H1 (cell line): ENCODE data around the gene CCDC171. TPM values are rescaled to one million over a fixed set of nuclear protein-coding genes. Genes with fewer than 3 reads are reported as not detected.

ENCODE experiments used
- CREB1 ChIP-seq: IDR thresholded peaks from 2 replicates; pipeline ENCODE4 v1.6.1; 2012; ENCODE audit warnings: inconsistent platforms
- CTBP2 ChIP-seq: IDR thresholded peaks from 2 replicates; pipeline ENCODE4 v1.7.0; 2011; ENCODE audit warnings: borderline replicate concordance, mild to moderate bottlenecking, moderate library complexity, mixed read lengths, low read length; ENCODE audit not compliant: insufficient read depth, insufficient read length
- polyA plus RNA-seq, 7 experiments: library from polyadenylated mRNA; depleted of rRNA in 3 of 7; stranded (reverse) in 5 of 7; unstranded in 2 of 7; fragments of >200 nt in 5 of 7; fragments of 200-250 nt in 2 of 7; gene quantifications; 1 replicate in 5 of 7; 2 replicates in 1 of 7; 4 replicates in 1 of 7; pipeline versions ENCODE4 v1.2.1 to v1.2.3, GENCODE V29; 2011 to 2013; ENCODE audit warnings: missing spikeins in 2 of 7, mixed read lengths in 2 of 7
- total RNA-seq: library from RNA; stranded (reverse); fragmentation: NEBNext Ultra II Directional; extraction: Animal tissue kit (Norgen Biotek cat#: 25700); gene quantifications from 2 replicates; pipeline ENCODE4 v1.2.1, GENCODE V29; 2021
- TF ChIP-seq, protein P1 (sequence below): fragments of 300-600 bp; sonication (generic); IDR thresholded peaks from 2 replicates; pipeline ENCODE4 v1.7.1; 2012; ENCODE audit warnings: low read length, moderate library complexity, mild to moderate bottlenecking, inconsistent platforms; ENCODE audit not compliant: insufficient replicate concordance

Gene CCDC171
- total and polyA plus RNA-seq, 2 of the 8 experiments (the other 6 are each of a cell fraction or from before 2014, with no cell fraction given): 0.83 to 2.3 TPM

GRCh38 chr9:15882883-15883282 lies 330.0 kb downstream of the CCDC171 start (continued):
- TF ChIP-seq, protein P1, sequence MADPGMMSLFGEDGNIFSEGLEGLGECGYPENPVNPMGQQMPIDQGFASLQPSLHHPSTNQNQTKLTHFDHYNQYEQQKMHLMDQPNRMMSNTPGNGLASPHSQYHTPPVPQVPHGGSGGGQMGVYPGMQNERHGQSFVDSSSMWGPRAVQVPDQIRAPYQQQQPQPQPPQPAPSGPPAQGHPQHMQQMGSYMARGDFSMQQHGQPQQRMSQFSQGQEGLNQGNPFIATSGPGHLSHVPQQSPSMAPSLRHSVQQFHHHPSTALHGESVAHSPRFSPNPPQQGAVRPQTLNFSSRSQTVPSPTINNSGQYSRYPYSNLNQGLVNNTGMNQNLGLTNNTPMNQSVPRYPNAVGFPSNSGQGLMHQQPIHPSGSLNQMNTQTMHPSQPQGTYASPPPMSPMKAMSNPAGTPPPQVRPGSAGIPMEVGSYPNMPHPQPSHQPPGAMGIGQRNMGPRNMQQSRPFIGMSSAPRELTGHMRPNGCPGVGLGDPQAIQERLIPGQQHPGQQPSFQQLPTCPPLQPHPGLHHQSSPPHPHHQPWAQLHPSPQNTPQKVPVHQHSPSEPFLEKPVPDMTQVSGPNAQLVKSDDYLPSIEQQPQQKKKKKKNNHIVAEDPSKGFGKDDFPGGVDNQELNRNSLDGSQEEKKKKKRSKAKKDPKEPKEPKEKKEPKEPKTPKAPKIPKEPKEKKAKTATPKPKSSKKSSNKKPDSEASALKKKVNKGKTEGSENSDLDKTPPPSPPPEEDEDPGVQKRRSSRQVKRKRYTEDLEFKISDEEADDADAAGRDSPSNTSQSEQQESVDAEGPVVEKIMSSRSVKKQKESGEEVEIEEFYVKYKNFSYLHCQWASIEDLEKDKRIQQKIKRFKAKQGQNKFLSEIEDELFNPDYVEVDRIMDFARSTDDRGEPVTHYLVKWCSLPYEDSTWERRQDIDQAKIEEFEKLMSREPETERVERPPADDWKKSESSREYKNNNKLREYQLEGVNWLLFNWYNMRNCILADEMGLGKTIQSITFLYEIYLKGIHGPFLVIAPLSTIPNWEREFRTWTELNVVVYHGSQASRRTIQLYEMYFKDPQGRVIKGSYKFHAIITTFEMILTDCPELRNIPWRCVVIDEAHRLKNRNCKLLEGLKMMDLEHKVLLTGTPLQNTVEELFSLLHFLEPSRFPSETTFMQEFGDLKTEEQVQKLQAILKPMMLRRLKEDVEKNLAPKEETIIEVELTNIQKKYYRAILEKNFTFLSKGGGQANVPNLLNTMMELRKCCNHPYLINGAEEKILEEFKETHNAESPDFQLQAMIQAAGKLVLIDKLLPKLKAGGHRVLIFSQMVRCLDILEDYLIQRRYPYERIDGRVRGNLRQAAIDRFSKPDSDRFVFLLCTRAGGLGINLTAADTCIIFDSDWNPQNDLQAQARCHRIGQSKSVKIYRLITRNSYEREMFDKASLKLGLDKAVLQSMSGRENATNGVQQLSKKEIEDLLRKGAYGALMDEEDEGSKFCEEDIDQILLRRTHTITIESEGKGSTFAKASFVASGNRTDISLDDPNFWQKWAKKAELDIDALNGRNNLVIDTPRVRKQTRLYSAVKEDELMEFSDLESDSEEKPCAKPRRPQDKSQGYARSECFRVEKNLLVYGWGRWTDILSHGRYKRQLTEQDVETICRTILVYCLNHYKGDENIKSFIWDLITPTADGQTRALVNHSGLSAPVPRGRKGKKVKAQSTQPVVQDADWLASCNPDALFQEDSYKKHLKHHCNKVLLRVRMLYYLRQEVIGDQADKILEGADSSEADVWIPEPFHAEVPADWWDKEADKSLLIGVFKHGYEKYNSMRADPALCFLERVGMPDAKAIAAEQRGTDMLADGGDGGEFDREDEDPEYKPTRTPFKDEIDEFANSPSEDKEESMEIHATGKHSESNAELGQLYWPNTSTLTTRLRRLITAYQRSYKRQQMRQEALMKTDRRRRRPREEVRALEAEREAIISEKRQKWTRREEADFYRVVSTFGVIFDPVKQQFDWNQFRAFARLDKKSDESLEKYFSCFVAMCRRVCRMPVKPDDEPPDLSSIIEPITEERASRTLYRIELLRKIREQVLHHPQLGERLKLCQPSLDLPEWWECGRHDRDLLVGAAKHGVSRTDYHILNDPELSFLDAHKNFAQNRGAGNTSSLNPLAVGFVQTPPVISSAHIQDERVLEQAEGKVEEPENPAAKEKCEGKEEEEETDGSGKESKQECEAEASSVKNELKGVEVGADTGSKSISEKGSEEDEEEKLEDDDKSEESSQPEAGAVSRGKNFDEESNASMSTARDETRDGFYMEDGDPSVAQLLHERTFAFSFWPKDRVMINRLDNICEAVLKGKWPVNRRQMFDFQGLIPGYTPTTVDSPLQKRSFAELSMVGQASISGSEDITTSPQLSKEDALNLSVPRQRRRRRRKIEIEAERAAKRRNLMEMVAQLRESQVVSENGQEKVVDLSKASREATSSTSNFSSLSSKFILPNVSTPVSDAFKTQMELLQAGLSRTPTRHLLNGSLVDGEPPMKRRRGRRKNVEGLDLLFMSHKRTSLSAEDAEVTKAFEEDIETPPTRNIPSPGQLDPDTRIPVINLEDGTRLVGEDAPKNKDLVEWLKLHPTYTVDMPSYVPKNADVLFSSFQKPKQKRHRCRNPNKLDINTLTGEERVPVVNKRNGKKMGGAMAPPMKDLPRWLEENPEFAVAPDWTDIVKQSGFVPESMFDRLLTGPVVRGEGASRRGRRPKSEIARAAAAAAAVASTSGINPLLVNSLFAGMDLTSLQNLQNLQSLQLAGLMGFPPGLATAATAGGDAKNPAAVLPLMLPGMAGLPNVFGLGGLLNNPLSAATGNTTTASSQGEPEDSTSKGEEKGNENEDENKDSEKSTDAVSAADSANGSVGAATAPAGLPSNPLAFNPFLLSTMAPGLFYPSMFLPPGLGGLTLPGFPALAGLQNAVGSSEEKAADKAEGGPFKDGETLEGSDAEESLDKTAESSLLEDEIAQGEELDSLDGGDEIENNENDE: no peak
- TF ChIP-seq CREB1: no peak
- TF ChIP-seq CTBP2: no peak
